NCI-H2196 treated with DMSO at 0.1 percent for 48 hours (cell line): ENCODE results near the gene SPCS1.
"Not testable (repeated sequence)": the region's sequence is repeated elsewhere in the genome, so short reads cannot be mapped to it uniquely, and the experiment has no call there.

ENCODE experiments used
- DNase-seq: peaks from one replicate; lab custom pipeline; 2025; ENCODE audit not compliant: unreplicated experiment; lab: John Stamatoyannopoulos, UW

The SPCS1 gene

DNA sequence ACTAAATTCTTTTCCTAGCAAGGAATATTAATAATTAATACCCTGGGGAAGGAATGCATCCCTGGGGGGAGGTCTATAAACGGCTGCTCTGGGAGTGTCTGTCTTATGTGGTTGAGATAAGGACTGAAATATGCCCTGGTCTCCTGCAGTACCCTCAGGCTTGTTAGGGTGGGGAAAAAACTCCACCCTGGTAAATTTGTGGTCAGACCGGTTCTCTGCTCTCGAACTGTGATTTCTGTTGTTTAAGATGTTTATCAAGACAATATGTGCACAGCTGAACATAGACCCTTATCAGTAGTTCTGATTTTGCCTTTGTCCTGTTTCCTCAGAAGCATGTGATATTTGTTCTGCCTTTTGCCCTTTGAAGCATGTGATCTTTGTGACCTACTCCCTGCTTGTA is 22.8 kb downstream of the SPCS1 start:
- DNase-seq: not testable (repeated sequence)

DNA sequence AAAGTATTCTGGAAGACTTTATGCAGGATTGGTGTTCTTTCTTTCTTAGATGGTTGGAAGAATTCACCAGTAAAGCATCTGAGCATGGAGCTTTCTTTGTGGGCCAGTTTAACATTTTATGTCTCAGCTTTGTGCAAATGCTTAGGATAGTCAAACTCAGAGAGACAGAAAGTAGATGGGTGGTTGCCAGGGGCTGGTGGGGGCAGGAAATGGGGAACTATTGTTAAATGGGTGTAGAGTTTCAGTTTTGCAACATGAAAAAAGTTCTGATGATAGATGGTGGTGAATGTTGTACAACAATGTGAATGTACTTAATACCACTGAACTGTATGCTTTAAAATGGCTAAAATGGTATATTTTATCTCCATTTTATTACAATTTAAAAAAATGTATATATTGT is 24.8 kb downstream of the SPCS1 start:
- no peak for DNase-seq

GRCh38 chr3:52731590-52731989 is 25.7 kb downstream of the SPCS1 start:
- DNase-seq: no peak

- no peak for DNase-seq
Observed at GRCh38 chr3:52733256-52733891, 27.5 kb downstream of the SPCS1 start.

GRCh38 chr3:52739730-52740129 is 33.8 kb downstream of the SPCS1 start:
- no peak for DNase-seq

GRCh38 chr3:52742418-52743041 is 36.6 kb downstream of the SPCS1 start:
- no peak for DNase-seq

GRCh38 chr3:52743152-52743551 is 37.2 kb downstream of the SPCS1 start:
- DNase-seq: no peak

GRCh38 chr3:52743721-52744120 is 37.8 kb downstream of the SPCS1 start:
- no peak for DNase-seq

GRCh38 chr3:52752045-52752660 is 46.2 kb downstream of the SPCS1 start:
- DNase-seq: no peak

- DNase-seq: no peak
Observed at GRCh38 chr3:52754373-52754772, 48.5 kb downstream of the SPCS1 start.

GRCh38 chr3:52756141-52756540 is 50.2 kb downstream of the SPCS1 start:
- no peak for DNase-seq
